ENCODE measurements around the gene TP63.

- TF ChIP-seq, protein P1, sequence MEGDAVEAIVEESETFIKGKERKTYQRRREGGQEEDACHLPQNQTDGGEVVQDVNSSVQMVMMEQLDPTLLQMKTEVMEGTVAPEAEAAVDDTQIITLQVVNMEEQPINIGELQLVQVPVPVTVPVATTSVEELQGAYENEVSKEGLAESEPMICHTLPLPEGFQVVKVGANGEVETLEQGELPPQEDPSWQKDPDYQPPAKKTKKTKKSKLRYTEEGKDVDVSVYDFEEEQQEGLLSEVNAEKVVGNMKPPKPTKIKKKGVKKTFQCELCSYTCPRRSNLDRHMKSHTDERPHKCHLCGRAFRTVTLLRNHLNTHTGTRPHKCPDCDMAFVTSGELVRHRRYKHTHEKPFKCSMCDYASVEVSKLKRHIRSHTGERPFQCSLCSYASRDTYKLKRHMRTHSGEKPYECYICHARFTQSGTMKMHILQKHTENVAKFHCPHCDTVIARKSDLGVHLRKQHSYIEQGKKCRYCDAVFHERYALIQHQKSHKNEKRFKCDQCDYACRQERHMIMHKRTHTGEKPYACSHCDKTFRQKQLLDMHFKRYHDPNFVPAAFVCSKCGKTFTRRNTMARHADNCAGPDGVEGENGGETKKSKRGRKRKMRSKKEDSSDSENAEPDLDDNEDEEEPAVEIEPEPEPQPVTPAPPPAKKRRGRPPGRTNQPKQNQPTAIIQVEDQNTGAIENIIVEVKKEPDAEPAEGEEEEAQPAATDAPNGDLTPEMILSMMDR (IDR thresholded peaks at IDR 0.05) = no peak
- no peak for TF ChIP-seq POLR2A (IDR thresholded peaks at IDR 0.05)
Observed at GRCh38 chr3:189766416-189766815, 135.2 kb downstream of the TP63 start.
